GM19324 (cell line): ENCODE measurements around the gene SOD2.
"Not testable (repeated sequence)": the region's sequence is repeated elsewhere in the genome, so short reads cannot be mapped to it uniquely, and the experiment has no call there.

Experiments
- ATAC-seq: cut with Tn5 transposase; IDR thresholded peaks from one replicate; pipeline ENCODE4 v1.9.1; 2021; ENCODE audit warnings: mild to moderate bottlenecking, moderate library complexity; ENCODE audit not compliant: unreplicated experiment, low FRiP score

Gene SOD2

GRCh38 chr6:159693128-159693893 lies at the start of gene SOD2:
TSS of gene SOD2 (minus strand) at chr6:159693241. CDS start at chr6:159693167, 74 bp downstream.
- ATAC-seq: peak; percentile 88

- ATAC-seq: no peak
Observed at GRCh38 chr6:159742165-159742564, 49.1 kb upstream of the SOD2 start.

GRCh38 chr6:159739341-159739740 lies 46.3 kb upstream of the SOD2 start:
- ATAC-seq: no peak

GRCh38 chr6:159736908-159737307 lies 43.9 kb upstream of the SOD2 start:
- no peak for ATAC-seq

- ATAC-seq: not testable (repeated sequence)
Observed at GRCh38 chr6:159733395-159733794, 40.4 kb upstream of the SOD2 start.

- ATAC-seq: not testable (repeated sequence)
Observed at GRCh38 chr6:159732550-159732949, 39.5 kb upstream of the SOD2 start.

GRCh38 chr6:159730332-159730676 lies 37.3 kb upstream of the SOD2 start:
- ATAC-seq: no peak

- no peak for ATAC-seq
Observed at GRCh38 chr6:159729598-159730331, 36.7 kb upstream of the SOD2 start.

GRCh38 chr6:159728531-159728964 lies 35.5 kb upstream of the SOD2 start:
- no peak for ATAC-seq

- ATAC-seq: peak; percentile 42
Observed at GRCh38 chr6:159727717-159728445, 34.8 kb upstream of the SOD2 start.

- peak; percentile 79 for ATAC-seq
Observed at GRCh38 chr6:159726918-159727716, 34.1 kb upstream of the SOD2 start, which contains the start of gene WTAP. TSS of gene WTAP (plus strand) at chr6:159727506. CDS start at chr6:159736266, 8,760 bp downstream.

GRCh38 chr6:159726255-159726917 lies 33.3 kb upstream of the SOD2 start:
- peak; percentile 25 for ATAC-seq

GRCh38 chr6:159725208-159725607 lies 32.2 kb upstream of the SOD2 start:
- ATAC-seq: not testable (repeated sequence)

GRCh38 chr6:159724778-159725177 lies 31.7 kb upstream of the SOD2 start:
- no peak for ATAC-seq

GRCh38 chr6:159723259-159723658 lies 30.2 kb upstream of the SOD2 start:
- ATAC-seq: no peak

GRCh38 chr6:159722655-159723054 lies 29.6 kb upstream of the SOD2 start:
- ATAC-seq: no peak

- ATAC-seq: not testable (repeated sequence)
Observed at GRCh38 chr6:159721981-159722380, 28.9 kb upstream of the SOD2 start.

- no peak for ATAC-seq
Observed at GRCh38 chr6:159720708-159721107, 27.7 kb upstream of the SOD2 start.

- no peak for ATAC-seq
Observed at GRCh38 chr6:159719287-159719686, 26.2 kb upstream of the SOD2 start.

GRCh38 chr6:159718634-159719033 lies 25.6 kb upstream of the SOD2 start:
- ATAC-seq: no peak
